ENCODE measurements around the gene RNF157. TPM values are rescaled to one million over a fixed set of nuclear protein-coding genes. Genes with fewer than 3 reads are reported as not detected.
"Not testable (repeated sequence)": the region's sequence is repeated elsewhere in the genome, so short reads cannot be mapped to it uniquely, and the experiment has no call there.

The RNF157 gene
- total RNA-seq, 5 donors from 2014 or later (not counting 1 experiment from before 2014, with no cell fraction given): 50.7 to 66.5 (median 61.9) TPM

GRCh38 chr17:76246080-76247066 is 6.1 kb upstream of the RNF157 start:
- Histone ChIP-seq H3K4me1 (ENCODE audit: control insufficient read depth in 1 of 2, extremely low read depth in 1 of 2, insufficient read depth in 2 of 2, low read length in 2 of 2) (peaks cover 12 to 54% of the 10 kb centered on the region in 2 experiments), H3K9me3 (no peaks in the 10 kb centered on the region), H3K27me3 (replicated peaks in 1 of 2; ENCODE audit: control insufficient read depth in 2 of 2, extremely low read depth in 1 of 2, insufficient read depth in 2 of 2, low read length in 1 of 2) (peaks cover 0 to 7% of the 10 kb centered on the region in 2 experiments), H3K27ac (ENCODE audit: low read length) (peak overlapping the region; percentile 48), H3K4me3 (ENCODE audit: control insufficient read depth in 1 of 2, extremely low read depth in 1 of 2, low read length in 1 of 2) (no peak overlapping the region), H3K36me3 (ENCODE audit: control insufficient read depth in 2 of 2, extremely low read depth in 1 of 2, insufficient read depth in 1 of 2, low read length in 1 of 2) (no peaks in the 10 kb centered on the region)
- ChIA-PET POLR2A (interaction anchor here (0.5 to 1.6 kb wide), 9 partner anchors 10 to 343 kb away, joined by 3 to 9 read pairs (median 5); partner anchors contain the start of gene UBALD2 (in 2 of the 2)), CTCF (interaction anchor here in 1 of 2 donors (0.5 to 1.6 kb wide), 4 partner anchors 18 to 128 kb away, joined by 3 to 6 read pairs (median 4); partner anchors contain the start of gene UBALD2)
- no peaks in the 10 kb centered on the region for H3K9me3 Mint-ChIP-seq
- no peaks in the 10 kb centered on the region for H3K36me3 Mint-ChIP-seq
- DNase-seq: peak in 11 of 35 experiments; percentile 26 to 65 (median 36)
- 0% methylated on average over 2 of the region's 7 CpGs for WGBS (ENCODE audit: insufficient coverage)
- H3K4me3 Mint-ChIP-seq: peak overlapping the region; percentile 25 to 75 (median 60)
- peak; percentile 89 to 94 (median 92) for ATAC-seq (replicated peaks in 1 of 4)
- H3K27ac Mint-ChIP-seq: peak overlapping the region; percentile 89 to 91
- peaks cover 59 to 73% (median 65%) of the 10 kb centered on the region in 3 donors for H3K4me1 Mint-ChIP-seq
- H3K27me3 Mint-ChIP-seq: no peaks in the 10 kb centered on the region

DNA sequence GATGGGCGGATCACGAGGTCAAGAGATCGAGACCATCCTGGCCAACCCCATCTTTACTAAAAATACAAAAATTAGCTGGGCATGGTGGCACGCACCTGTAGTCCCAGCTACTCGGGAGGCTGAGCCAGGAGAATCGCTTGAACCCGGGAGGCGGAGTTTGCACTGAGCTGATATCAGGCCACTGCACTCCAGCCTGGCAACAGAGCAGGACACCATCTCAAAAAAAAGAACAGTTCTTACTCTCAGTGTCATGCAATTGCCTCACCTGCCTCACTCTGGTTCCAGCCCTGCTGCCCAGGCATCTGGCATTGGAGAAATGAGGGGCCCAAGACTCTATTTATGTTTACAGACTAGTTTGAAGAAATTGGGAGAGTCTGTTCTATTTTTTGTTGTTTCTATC is 4.4 kb upstream of the RNF157 start:
- H3K36me3 Mint-ChIP-seq; ATAC-seq (replicated peaks in 1 of 4); H3K4me3 ChIP-seq (ENCODE audit: control insufficient read depth in 1 of 2, extremely low read depth in 1 of 2, low read length in 1 of 2); H3K9me3 Mint-ChIP-seq; H3K36me3 ChIP-seq (ENCODE audit: control insufficient read depth in 2 of 2, extremely low read depth in 1 of 2, insufficient read depth in 1 of 2, low read length in 1 of 2); H3K9me3 ChIP-seq; H3K27me3 Mint-ChIP-seq; H3K27ac ChIP-seq (ENCODE audit: low read length); CTCF ChIA-PET; DNase-seq: not testable (repeated sequence)
- H3K27ac Mint-ChIP-seq: peak overlapping the region; percentile 83 to 84
- H3K4me3 Mint-ChIP-seq: peak overlapping the region in 1 of 3 donors; percentile 75
- POLR2A ChIA-PET: interaction anchor here (0.6 to 1.2 kb wide), 3 partner anchors 12 to 66 kb away, joined by 3 to 5 read pairs (median 3); no protein-coding TSS in a partner anchor
- H3K4me1 Mint-ChIP-seq: peaks cover 62 to 70% (median 64%) of the 10 kb centered on the region in 3 donors
- Histone ChIP-seq H3K27me3 (replicated peaks in 1 of 2; ENCODE audit: control insufficient read depth in 2 of 2, extremely low read depth in 1 of 2, insufficient read depth in 2 of 2, low read length in 1 of 2) (peaks cover 0 to 12% of the 10 kb centered on the region in 2 experiments), H3K4me1 (ENCODE audit: control insufficient read depth in 1 of 2, extremely low read depth in 1 of 2, insufficient read depth in 2 of 2, low read length in 2 of 2) (peaks cover 18 to 61% of the 10 kb centered on the region in 2 experiments)
- WGBS (ENCODE audit: insufficient coverage): 98% methylated on average over 7 of the region's 8 CpGs

GRCh38 chr17:76243826-76244679 is 3.8 kb upstream of the RNF157 start:
- ATAC-seq (replicated peaks in 1 of 4) (no peak), DNase-seq (peak in 2 of 35 experiments; percentile 18 to 30)
- no peaks in the 10 kb centered on the region for H3K9me3 Mint-ChIP-seq
- Histone ChIP-seq H3K4me3 (ENCODE audit: control insufficient read depth in 1 of 2, extremely low read depth in 1 of 2, low read length in 1 of 2) (no peak overlapping the region), H3K4me1 (ENCODE audit: control insufficient read depth in 1 of 2, extremely low read depth in 1 of 2, insufficient read depth in 2 of 2, low read length in 2 of 2) (peaks cover 20 to 67% of the 10 kb centered on the region in 2 experiments), H3K27me3 (replicated peaks in 1 of 2; ENCODE audit: control insufficient read depth in 2 of 2, extremely low read depth in 1 of 2, insufficient read depth in 2 of 2, low read length in 1 of 2) (peaks cover 0 to 12% of the 10 kb centered on the region in 2 experiments), H3K36me3 (ENCODE audit: control insufficient read depth in 2 of 2, extremely low read depth in 1 of 2, insufficient read depth in 1 of 2, low read length in 1 of 2) (no peaks in the 10 kb centered on the region), H3K9me3 (no peaks in the 10 kb centered on the region), H3K27ac (ENCODE audit: low read length) (no peak overlapping the region)
- H3K4me3 Mint-ChIP-seq: peak overlapping the region in 1 of 3 donors; percentile 58
- H3K27me3 Mint-ChIP-seq: no peaks in the 10 kb centered on the region
- 68% methylated on average over 8 of the region's 12 CpGs for WGBS (ENCODE audit: insufficient coverage)
- H3K27ac Mint-ChIP-seq: peak overlapping the region; percentile 83 to 84
- CTCF ChIA-PET: no interaction called here
- H3K36me3 Mint-ChIP-seq: no peaks in the 10 kb centered on the region
- peaks cover 66 to 72% (median 67%) of the 10 kb centered on the region in 3 donors for H3K4me1 Mint-ChIP-seq
- POLR2A ChIA-PET: interaction anchor here in 1 of 2 donors (0.7 kb wide), 1 partner anchor 25 kb away, joined by 4 read pairs; no protein-coding TSS in a partner anchor

- no peaks in the 10 kb centered on the region for H3K9me3 Mint-ChIP-seq
- H3K36me3 Mint-ChIP-seq: no peaks in the 10 kb centered on the region
- DNase-seq (no peak), ATAC-seq (replicated peaks in 1 of 4) (no peak)
- H3K4me1 Mint-ChIP-seq: peaks cover 67 to 75% (median 70%) of the 10 kb centered on the region in 3 donors
- H3K27me3 ChIP-seq (replicated peaks in 1 of 2; ENCODE audit: control insufficient read depth in 2 of 2, extremely low read depth in 1 of 2, insufficient read depth in 2 of 2, low read length in 1 of 2): peaks cover 0 to 12% of the 10 kb centered on the region in 2 experiments
- no peak overlapping the region for H3K4me3 ChIP-seq (ENCODE audit: control insufficient read depth in 1 of 2, extremely low read depth in 1 of 2, low read length in 1 of 2)
- H3K27ac ChIP-seq (ENCODE audit: low read length): no peak overlapping the region
- CTCF ChIA-PET: no interaction called here
- peak overlapping the region; percentile 79 to 88 for H3K27ac Mint-ChIP-seq
- no peaks in the 10 kb centered on the region for H3K27me3 Mint-ChIP-seq
- H3K4me3 Mint-ChIP-seq: peak overlapping the region; percentile 77 to 91 (median 88)
- POLR2A ChIA-PET: no interaction called here
- 98% methylated on average over 10 of the region's 15 CpGs for WGBS (ENCODE audit: insufficient coverage)
- H3K9me3 ChIP-seq: no peaks in the 10 kb centered on the region
- H3K36me3 ChIP-seq (ENCODE audit: control insufficient read depth in 2 of 2, extremely low read depth in 1 of 2, insufficient read depth in 1 of 2, low read length in 1 of 2): no peaks in the 10 kb centered on the region
- H3K4me1 ChIP-seq (ENCODE audit: control insufficient read depth in 1 of 2, extremely low read depth in 1 of 2, insufficient read depth in 2 of 2, low read length in 2 of 2): peaks cover 25 to 66% of the 10 kb centered on the region in 2 experiments
Measured at GRCh38 chr17:76241691-76242255, 1.5 kb upstream of the RNF157 start.

- no peak for DNase-seq
- H3K27ac ChIP-seq (ENCODE audit: low read length): peak overlapping the region; percentile 52
- POLR2A ChIA-PET: no interaction called here
- Mint-ChIP-seq H3K36me3 (no peaks in the 10 kb centered on the region), H3K4me1 (peaks cover 61 to 74% (median 64%) of the 10 kb centered on the region in 3 donors), H3K27ac (peak overlapping the region; percentile 79 to 88), H3K27me3 (no peaks in the 10 kb centered on the region), H3K4me3 (peak overlapping the region; percentile 77 to 91 (median 88)), H3K9me3 (no peaks in the 10 kb centered on the region)
- H3K27me3 ChIP-seq (replicated peaks in 1 of 2; ENCODE audit: control insufficient read depth in 2 of 2, extremely low read depth in 1 of 2, insufficient read depth in 2 of 2, low read length in 1 of 2): peaks cover 0 to 12% of the 10 kb centered on the region in 2 experiments
- WGBS (ENCODE audit: insufficient coverage): 60% methylated on average over 1 of the region's 12 CpGs
- no peak for ATAC-seq (replicated peaks in 1 of 4)
- peaks cover 23 to 60% of the 10 kb centered on the region in 2 experiments for H3K4me1 ChIP-seq (ENCODE audit: control insufficient read depth in 1 of 2, extremely low read depth in 1 of 2, insufficient read depth in 2 of 2, low read length in 2 of 2)
- no peaks in the 10 kb centered on the region for H3K36me3 ChIP-seq (ENCODE audit: control insufficient read depth in 2 of 2, extremely low read depth in 1 of 2, insufficient read depth in 1 of 2, low read length in 1 of 2)
- peak overlapping the region; percentile 67 to 71 for H3K4me3 ChIP-seq (ENCODE audit: control insufficient read depth in 1 of 2, extremely low read depth in 1 of 2, low read length in 1 of 2)
- H3K9me3 ChIP-seq: no peaks in the 10 kb centered on the region
- CTCF ChIA-PET: interaction anchor here in 1 of 2 donors (0.6 kb wide), 1 partner anchor 8 kb away, joined by 3 read pairs; no protein-coding TSS in a partner anchor
Measured at GRCh38 chr17:76241204-76241538, 878 bp upstream of the RNF157 start.
